ENCODE results near the gene DAB1.

The DAB1 gene

DNA sequence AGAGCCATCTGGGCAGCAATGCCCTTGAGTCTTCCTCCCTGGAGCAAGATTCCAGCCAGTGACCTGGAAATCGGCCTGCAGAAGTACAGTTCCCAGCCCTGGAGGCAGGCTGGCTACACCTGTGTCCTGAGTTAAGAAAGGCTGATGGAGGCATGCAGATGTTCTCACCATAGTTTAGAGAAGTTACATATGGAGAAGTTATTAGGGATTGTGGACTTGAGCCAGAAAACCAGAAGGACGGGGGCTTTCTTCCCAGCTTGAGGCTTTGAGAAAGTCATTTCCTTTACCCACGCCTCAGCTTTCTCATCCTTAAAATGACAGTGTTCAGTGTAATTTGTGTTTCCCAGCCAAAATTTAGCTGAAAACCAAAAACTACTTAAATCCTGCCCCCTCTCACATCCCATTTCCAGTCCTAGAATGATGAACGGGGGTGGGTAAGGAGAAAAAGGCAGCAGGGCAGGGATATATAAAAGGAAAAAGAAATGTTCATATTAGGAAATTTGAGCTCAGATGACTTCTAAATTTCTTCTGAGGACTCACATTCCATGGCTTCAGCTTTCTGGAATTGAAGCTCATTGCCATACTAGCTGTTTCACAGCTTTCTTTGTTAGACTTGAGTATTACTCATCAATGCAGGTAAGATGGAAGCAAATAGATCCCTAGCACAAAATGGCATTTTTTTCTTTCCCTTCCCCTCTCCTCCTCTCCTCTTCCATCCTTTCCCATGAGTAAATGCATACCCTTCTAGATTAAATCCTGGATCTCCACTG is 443.7 kb downstream of the DAB1 start:
- DNase-seq (ENCODE audit: low read depth in 3 of 3): no peak

DNA sequence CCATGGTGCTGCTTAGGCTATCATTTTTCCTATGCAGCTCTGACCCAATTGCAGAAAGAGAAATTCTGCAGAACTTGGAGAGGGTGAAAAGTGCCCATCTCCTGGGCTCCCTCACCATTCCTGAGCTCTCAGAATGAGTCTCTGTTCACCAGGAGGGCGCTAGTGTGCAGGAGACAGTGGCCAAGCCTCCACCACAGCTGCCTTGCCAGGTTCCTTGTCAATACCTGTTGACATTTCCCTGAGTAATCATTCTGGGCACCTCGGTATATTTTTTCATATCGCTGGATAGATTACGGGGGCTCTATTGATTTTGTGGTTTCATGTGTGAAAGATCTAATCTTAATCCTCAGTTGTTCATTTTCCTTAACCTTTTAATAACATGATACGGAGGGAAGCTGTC is 445.0 kb downstream of the DAB1 start:
- no peak for DNase-seq (ENCODE audit: low read depth in 3 of 3)

DNA sequence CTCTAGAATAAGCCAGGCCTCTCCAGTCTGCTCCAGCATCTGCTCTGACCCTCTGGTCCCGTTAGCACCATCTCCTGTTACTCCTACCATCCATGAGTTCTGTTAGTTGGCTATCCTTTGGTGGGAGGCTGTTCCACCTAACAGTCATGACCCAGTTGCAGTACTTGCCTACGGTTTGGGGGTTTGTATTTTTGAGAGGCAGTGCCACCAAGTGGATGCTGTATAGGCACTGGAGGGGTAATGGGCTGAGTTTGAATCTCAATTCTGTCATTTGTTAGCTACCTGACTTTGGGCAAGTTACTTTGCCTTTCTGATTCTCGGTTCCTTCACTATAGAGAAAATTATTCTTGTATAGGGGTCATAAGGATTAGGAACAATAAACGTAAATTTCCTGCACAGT is 445.9 kb downstream of the DAB1 start:
- DNase-seq (ENCODE audit: low read depth in 3 of 3): no peak

DNA sequence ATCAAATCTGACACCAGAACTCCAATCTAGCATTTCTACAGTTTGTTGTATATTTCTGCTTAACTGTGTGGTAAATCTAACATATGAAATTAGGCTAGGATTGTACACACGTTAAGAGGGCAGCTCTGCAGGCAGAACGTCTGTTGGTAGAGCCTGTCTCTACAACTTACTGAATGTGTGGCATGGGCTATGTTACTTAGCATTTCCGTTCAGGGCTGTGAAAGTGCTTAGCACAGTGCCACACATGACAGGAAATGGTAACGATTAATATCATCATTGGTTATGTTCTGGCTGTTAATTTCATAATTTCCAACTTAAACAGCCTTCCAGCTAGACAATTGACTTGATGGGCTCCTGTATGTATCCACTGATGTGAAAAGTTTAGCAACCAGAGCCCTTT is 448.4 kb downstream of the DAB1 start:
- no peak for DNase-seq (ENCODE audit: low read depth in 3 of 3)

DNA sequence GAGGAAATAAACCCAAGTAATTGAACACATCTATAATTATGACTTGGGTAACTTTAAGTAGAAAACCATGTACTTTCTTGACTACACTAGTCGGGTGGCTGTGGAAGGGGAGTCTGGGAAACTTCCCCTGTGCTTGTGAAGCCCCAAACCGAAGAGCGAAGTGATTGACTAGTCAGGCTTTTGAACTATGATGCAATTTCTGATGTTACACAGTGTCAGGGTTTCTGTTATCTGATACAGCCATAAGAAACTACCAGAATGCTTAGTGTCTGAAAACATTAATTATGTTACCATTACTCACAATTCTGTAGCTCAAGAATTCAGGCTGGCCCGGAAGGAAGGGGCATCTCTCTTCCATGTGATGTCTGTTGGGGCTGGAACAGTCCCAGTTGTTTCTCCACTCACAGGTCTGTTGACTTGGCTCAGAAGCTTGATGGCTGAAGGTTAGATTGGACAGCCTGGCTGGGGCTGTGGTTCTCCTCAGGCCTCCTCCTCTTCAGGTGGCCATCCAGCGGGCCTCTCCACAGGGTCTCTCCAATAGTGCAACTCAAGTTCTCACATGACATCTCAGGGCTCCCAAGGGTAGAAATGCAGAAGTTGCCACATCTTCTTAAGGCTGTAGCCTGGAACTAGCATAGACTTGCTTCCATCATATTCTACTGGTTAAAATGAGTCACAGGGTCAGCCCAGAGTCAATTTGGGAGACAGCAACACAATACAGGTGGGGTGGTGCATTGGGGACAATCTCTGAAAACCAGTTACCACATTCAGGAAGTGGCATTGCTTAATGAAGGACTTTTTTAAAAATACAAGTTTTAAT is 449.7 kb downstream of the DAB1 start:
- no peak for DNase-seq (ENCODE audit: low read depth in 3 of 3)

DNA sequence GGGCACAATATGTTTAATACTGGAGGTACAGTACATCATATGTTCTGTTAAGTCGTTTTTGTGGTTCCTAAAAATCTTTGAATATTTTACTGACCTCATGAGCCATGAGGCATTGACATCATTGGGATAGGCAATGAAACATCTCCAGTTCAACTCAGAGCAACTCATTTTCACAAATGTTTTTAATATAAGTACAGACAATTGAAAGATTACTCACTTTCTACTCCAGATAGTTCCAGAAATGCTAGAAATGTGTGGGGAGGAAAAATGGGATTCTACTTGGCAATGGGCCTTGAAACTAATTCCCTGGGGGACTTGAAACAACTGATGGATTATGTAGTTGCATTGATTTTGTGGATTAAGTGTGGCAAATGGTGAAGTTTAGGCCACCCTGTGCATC is 450.9 kb downstream of the DAB1 start:
- no peak for DNase-seq (ENCODE audit: low read depth in 3 of 3)

DNA sequence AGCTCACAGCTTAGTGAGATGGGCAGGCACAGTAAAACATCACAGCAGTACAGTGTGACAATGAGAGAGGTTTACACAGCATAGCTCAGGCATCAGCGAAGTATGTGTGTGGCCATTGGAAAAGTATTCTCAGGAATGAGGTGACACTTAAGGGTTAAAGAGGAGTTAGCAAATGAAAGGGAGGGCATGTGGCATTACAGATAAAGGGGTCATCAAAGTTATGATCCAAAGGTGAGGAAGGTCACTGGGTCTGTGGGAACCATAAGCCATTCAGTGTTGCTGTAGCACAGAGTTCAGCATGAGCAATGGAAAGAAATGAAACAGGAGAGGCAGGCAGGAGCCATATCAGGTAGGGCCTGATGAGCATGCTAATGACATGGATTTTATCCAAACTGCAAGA is 453.6 kb downstream of the DAB1 start:
- DNase-seq (ENCODE audit: low read depth in 3 of 3): no peak

DNA sequence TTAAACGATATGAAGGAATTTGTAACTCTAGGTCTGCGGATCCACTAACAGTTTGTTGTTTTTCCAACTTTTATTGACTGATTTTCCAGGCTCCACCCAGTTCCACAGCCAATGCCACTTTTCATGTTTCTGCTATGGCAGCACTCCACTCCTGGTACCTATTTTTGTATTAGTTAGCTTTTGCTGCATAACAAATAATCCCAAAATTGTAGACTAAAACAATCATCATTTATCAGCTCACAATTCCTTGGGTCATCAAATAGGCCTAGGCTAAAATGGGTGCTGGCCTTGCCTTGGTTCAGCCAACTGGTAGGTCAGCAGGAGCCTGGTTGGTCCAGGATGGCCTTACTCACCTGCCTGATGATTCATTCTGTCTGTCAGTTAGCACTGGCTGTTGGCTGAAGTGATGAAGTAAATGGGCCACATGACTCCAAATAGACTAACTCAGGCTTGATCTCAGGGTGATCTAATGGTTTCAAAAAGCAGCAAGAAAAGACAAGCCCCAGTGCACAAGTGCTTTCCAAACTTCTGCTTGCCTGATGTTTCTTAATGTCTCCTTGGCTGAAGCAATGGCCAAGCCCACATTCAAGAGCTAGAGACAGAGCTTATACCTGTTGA is 454.9 kb downstream of the DAB1 start:
- DNase-seq (ENCODE audit: low read depth in 3 of 3): no peak

DNA sequence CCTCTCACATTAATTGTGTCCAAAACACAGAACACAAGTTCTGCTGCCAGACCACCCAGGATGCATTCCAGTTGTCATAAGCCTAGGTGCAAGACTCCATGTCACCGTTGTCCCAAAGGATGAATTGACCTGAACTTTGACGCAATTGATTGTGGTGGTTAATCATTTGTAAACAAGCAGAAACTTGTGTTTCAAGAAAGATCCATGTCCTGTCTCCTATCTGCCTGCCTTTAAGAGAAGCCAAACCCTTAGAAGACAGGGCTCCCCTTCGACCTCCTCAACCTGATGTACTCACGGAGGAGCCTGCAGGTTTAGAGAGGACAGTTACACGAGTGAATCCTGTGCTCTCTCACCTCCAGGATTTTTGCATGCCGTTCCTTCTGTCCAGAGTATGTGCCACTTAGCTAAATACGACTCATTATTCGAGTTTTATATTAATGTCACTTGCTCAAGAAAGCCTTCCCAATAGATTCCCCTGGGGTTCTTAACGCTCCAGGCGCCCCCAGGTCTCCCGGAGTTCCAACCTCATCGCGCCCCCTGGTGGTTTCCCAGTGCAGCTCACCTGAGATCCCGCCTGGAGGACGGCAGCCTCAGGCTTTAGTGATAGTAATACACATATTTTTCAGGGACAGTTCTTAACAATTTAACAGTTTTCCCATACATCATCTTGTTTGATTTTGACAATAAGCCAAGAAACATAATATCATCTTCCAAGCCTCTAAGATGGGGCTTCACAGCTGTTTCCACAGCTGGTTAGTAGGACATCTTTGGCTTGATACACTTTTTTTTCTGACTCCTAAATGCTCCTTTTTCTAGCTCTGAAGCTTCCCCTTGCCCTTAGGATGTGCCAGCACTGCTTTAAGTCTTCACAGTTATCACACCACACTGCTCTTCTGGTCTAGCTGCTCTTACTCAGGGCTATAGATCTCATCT is 455.7 kb downstream of the DAB1 start:
- no peak for DNase-seq (ENCODE audit: low read depth in 3 of 3)

DNA sequence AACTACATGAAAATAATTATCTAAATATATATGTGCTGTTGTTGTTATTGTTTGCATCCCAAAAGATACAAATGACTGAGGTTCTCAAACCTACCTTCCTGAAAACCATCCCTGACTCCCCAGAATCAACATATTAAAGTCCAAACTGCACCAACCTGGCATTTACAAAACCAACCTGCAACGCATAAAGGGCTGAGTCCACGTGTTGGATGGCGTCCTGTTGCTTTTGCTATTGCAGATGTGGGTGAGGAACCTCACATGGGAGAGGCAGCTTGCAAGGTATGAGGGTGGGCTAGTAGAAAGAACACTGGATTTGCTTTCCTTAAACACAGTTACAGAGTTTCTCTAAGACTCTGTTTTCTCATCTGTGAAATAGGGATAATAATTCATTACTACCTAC is 456.5 kb downstream of the DAB1 start:
- no peak for DNase-seq (ENCODE audit: low read depth in 3 of 3)

DNA sequence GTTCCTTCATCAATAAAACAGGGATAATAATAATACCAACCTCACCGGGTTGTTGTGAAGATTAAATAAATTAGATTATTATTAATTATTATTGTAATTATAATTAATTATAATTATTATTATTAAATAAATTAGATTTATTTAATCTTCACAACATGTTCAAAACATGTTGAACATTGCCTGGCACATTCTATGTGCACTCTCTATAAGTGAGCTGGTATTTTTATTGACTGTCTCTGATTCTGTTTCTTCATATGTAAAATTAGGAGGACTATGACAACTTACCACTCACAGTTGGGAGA is 457.2 kb downstream of the DAB1 start:
- no peak for DNase-seq (ENCODE audit: low read depth in 3 of 3)

DNA sequence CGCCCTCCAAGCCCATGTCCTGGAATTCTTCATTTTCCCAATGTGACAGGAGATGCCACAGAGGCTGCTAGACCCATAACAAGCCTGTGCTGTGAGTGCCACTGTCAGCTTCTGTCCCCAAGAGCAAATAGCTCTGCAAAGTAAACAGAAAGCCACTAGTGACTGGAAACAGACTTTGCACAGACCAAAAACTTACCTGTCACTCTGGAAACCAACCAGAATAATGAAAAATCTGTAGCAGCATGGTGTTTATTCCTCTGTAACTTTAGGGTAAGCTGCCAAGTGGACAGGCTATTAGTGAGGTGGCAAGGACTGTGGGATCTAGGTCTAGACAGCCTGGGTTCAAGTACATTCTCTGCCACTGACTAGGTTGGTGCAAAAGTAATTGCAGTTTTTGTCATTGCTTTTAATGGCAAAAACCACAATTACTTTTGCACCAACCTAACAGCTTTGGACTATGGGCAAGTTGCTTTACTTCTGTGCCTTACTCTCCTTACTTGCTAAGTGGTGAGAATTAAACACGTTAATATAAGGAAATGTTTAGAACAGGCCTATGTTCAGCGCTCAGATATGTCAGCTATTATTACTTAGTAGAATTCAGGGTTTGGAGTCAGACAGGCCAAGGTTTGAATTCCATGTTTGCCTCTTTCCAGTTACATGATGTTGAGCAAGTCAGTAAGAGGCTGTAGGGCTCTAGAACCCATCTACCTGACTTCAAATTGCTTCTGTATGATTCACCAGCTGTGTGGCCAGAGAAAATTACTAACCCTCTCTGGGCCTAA is 457.8 kb downstream of the DAB1 start, which contains the start of gene C8B:
Gene C8B (minus strand): TSS at position 100 of the 782 bp plus-strand sequence. CDS start 67 bp downstream, at position 33.
- no peak for DNase-seq (ENCODE audit: low read depth in 3 of 3)

DNA sequence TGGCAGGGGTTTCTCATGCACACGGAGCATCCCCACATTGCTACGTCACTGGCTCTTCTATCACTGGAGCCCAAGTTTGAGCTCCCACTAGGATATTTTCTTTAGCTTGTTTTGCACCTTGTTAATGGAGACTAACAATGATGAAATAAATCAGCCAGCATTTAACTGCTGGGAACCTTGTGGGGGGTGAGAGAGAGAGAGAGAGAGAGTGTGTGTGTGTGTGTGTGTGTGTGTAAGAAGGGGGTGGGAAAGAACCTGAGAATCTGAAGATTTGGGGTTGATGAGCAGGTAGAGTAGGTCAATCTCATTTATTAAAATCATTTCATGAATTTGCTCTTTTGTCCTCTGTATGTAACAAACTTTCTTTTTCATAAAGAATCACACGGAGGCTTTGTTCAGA is 458.7 kb downstream of the DAB1 start:
- DNase-seq (ENCODE audit: low read depth in 3 of 3): no peak

DNA sequence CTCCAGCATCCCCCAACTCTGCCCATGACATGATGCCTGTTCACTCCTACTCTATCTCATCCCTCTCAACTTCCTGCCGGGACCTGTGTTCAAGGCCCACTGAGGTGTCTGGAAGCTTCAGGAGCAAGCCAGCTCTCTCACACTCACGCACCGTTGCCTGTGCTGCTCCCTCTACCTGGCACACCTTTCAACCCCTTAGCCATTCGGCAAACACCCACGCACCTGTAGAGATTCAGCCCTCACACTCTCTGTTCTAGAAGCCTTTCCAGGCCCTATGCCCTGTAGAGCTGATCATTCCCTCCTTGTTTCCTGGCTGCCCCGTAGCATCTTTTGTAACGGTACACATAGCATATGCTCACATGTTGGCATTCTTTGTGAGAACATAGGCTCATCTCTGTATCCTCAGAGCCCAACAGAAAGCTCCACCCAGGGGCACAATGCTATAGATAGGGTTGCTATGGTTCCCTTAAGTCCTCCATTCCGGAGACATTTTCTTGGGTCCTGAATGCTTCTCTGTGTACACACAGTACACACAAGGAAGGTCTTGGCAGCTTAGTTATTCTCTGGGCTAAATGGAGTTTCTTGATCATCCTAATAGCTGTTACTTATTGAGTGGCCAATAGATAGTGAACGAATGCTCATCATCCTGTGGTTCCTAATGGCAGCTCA is 459.4 kb downstream of the DAB1 start:
- no peak for DNase-seq (ENCODE audit: low read depth in 3 of 3)

DNA sequence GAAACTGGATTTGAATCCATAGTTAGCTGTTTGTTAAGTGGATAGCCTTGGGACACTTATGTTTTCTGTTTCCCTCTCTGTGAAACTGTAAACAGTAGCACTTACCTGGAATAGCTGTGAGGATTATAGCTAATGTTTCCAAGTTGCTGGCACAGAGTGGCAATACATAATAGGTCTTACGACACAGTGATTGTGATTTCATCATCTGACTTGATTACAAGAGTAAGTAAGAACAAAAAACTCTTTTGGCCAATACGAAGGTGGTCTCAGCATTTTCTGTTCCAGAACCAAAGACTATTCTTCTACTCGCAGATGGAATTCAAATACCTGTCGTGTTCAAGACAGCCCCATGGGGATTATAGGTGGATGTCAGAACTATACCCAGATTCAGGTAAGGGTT is 460.2 kb downstream of the DAB1 start:
- no peak for DNase-seq (ENCODE audit: low read depth in 3 of 3)

DNA sequence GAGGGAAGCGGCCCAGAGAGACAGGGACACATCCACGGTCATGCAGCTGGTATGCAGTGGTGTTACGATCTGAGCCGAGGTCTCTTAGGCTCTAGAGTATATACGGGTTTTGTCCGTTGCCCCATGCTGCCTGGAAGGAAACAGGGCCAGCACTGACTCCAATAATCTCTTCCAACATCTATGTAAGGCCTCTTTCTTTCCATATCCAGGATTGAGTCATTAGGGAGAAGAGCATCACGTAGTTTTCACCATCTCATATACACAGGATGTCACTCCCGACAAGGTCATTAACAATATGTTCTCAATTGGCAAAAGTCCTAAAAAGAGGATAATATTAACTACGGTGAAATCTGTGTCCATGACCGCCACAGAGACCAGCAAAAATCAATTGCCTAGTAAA is 462.4 kb downstream of the DAB1 start:
- no peak for DNase-seq (ENCODE audit: low read depth in 3 of 3)

DNA sequence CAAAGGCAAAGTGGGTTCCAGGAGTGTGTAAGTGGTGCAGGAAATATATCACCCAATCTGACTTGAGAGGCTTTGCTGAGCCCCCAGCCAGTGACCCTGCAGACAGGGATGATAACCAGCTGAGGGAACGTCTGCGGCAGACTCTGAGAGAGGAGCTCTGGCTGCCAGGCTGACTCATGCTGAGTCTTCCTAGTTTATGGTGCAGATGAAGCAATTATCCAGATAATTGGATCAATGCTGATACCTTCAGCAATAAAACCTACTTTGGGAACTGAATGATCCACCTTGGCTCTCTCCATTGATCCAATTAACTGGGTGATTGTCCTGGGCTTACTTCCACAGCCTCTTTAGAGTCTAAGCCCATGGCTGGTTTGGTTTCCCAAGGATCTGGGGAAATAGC is 465.3 kb downstream of the DAB1 start:
- no peak for DNase-seq (ENCODE audit: low read depth in 3 of 3)

DNA sequence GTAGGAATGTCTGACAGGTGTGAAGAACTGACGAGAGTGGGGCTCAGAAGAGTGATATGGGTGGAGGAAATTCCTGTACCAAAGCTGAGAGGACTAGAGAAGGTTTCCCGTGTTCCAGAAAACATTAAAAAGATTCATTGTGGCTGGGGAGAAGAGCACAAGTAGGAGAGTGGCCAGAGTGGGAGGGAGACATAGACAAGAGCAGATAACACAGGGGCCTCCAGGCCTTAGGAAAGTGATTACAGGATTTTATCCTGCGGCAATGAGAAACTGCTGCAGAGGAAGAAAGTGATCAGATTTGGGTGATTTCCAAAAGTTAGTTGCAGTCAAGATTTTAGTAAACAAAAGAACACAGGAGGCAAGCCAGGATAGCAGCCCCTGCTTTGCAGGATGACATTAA is 465.9 kb downstream of the DAB1 start:
- DNase-seq (ENCODE audit: low read depth in 3 of 3): no peak

DNA sequence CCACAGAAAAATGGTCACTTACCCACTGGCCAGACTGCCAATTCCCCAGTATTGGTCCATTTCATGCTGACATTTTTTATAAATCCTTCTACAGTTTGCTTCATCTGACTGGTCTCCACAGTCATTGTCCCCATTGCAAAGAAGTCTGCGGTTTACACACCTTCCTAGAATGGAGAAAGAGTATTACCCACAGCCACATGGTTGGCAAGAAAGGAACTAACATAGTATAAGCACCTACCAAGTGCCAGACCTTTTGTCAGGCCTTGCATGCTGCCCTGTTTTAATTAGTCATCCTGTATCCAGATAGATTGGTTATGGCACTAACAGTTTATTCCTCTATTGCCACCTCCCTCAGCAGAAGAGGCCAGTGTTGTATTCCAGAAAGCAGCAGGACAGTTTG is 469.2 kb downstream of the DAB1 start:
- DNase-seq (ENCODE audit: low read depth in 3 of 3): no peak

DNA sequence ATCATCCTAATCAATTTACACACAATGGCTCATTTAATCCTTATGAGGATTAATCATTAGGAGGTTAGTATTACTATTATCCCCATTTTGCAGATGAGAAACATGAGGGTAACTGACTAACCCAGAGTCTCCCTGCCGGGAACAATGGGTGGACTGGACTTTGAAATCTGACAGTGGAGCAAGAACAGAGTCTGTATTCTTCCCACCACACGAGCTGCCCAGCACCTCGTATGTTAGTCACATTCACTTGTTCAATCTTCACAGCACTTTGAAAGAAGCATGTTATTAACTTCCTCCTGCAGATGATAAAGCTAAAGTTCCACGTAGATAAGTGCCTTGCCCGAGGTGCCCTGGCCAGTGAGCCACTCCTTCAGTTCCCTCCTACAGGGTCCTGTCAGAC is 470.5 kb downstream of the DAB1 start:
- DNase-seq (ENCODE audit: low read depth in 3 of 3): no peak

DNA sequence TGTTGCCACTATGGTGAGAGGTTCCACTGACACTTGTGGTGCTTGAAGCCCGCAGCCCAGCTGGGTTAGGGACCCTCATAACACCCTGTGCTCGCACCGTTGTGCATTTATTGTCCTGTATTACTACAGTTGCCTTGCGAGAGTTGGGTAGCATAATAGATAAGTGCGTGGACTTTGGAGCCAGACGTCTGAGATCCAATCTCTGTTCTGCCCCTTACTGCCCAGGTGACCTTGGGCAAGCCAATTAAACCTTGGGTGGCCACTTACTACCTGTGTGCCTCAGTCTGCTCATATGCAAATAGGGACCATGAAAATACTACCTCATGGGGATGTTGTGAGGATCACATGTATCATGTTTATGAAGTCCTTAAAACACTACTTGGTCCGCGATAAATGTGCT is 471.4 kb downstream of the DAB1 start:
- DNase-seq (ENCODE audit: low read depth in 3 of 3): no peak

Measured in stimulated activated CD4-positive, alpha-beta T cell treated with anti-CD3 and anti-CD28 coated beads, TNF-alpha, amount 100 ng/mL, for 4 hours (primary cell).